ENCODE data around the gene SRRM5.

GRCh38 chr19:43578787-43579186 lies 33.1 kb upstream of the SRRM5 start:
- no peak for TF ChIP-seq POLR2A (IDR thresholded peaks at IDR 0.05; ENCODE audit: low read length)
- no peak for TF ChIP-seq GATA1 (IDR thresholded peaks at IDR 0.05; ENCODE audit: low read depth, low read length)
